ENCODE data around the gene COPS6. TPM values are rescaled to one million over a fixed set of nuclear protein-coding genes. Genes with fewer than 3 reads are reported as not detected.
"Not testable (repeated sequence)": the region's sequence is repeated elsewhere in the genome, so short reads cannot be mapped to it uniquely, and the experiment has no call there.

COPS6 gene
- total RNA-seq, 4 donors from 2014 or later = 18.3 to 61.3 (median 44.5) TPM

- in situ Hi-C loops (cut with MboI; ENCODE audit: low pct_ligation_motif_present in 1 of 4, low pct_unique_long_range_greater_than_20kb in 1 of 4, low sequenced_read_pairs in 3 of 4) = no loop called here
- intact Hi-C loops (cut with DNase I; ENCODE audit: low total_unique reads) = loop anchor here (2.0 to 5.0 kb wide), 2 partner anchors 41 to 145 kb away; partner anchors contain the start of gene COPS6
- peaks cover 6 to 61% (median 44%) of the 10 kb centered on the region in 4 donors for H3K4me1 ChIP-seq
- DNase-seq = peak; percentile 47
- H3K9me3 ChIP-seq = no peaks in the 10 kb centered on the region
- peak overlapping the region; percentile 60 to 90 (median 68) for H3K4me3 ChIP-seq
- no peaks in the 10 kb centered on the region for H3K27me3 ChIP-seq
- 4 to 5% methylated on average over 9 to 35 of the region's 37 CpGs for WGBS, 2 donors (ENCODE audit: low coverage in 1 of 2)
- no peaks in the 10 kb centered on the region for H3K36me3 ChIP-seq
- H3K27ac ChIP-seq = peak overlapping the region; percentile 95 to 97 (median 96)
- TF ChIP-seq EP300 (IDR thresholded peaks at IDR 0.05; ENCODE audit: low read depth) (no peak), POLR2AphosphoS5 (IDR thresholded peaks at IDR 0.05) (no peak), POLR2A (IDR thresholded peaks at IDR 0.05) (no peak)
- TF ChIP-seq, protein P1, sequence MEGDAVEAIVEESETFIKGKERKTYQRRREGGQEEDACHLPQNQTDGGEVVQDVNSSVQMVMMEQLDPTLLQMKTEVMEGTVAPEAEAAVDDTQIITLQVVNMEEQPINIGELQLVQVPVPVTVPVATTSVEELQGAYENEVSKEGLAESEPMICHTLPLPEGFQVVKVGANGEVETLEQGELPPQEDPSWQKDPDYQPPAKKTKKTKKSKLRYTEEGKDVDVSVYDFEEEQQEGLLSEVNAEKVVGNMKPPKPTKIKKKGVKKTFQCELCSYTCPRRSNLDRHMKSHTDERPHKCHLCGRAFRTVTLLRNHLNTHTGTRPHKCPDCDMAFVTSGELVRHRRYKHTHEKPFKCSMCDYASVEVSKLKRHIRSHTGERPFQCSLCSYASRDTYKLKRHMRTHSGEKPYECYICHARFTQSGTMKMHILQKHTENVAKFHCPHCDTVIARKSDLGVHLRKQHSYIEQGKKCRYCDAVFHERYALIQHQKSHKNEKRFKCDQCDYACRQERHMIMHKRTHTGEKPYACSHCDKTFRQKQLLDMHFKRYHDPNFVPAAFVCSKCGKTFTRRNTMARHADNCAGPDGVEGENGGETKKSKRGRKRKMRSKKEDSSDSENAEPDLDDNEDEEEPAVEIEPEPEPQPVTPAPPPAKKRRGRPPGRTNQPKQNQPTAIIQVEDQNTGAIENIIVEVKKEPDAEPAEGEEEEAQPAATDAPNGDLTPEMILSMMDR (IDR thresholded peaks at IDR 0.05) = no peak
These were observed 39.3 kb downstream of the COPS6 start for GRCh38 chr7:100127866-100128636.

GRCh38 chr7:100128637-100128963 is 39.8 kb downstream of the COPS6 start:
- Histone ChIP-seq H3K27me3 (no peaks in the 10 kb centered on the region), H3K4me3 (no peak overlapping the region), H3K9me3 (no peaks in the 10 kb centered on the region), H3K27ac (peak overlapping the region in 3 of 4 donors; percentile 95 to 96 (median 95)), H3K4me1 (peaks cover 6 to 61% (median 44%) of the 10 kb centered on the region in 4 donors), H3K36me3 (no peaks in the 10 kb centered on the region)
- TF ChIP-seq EP300 (IDR thresholded peaks at IDR 0.05; ENCODE audit: low read depth) = no peak
- TF ChIP-seq, protein P1 (IDR thresholded peaks at IDR 0.05) = no peak
- no peak for TF ChIP-seq POLR2A (IDR thresholded peaks at IDR 0.05)
- TF ChIP-seq POLR2AphosphoS5 (IDR thresholded peaks at IDR 0.05) = no peak
- intact Hi-C loops (cut with DNase I; ENCODE audit: low total_unique reads) = loop anchor here (2.0 to 5.0 kb wide), 2 partner anchors 41 to 146 kb away; partner anchors contain the start of gene COPS6
- 45% methylated on average over 1 of the region's 1 CpG; no CpG with 5 or more reads in 1 of the 2 donors for WGBS, 2 donors (ENCODE audit: low coverage in 1 of 2)
- in situ Hi-C loops (cut with MboI; ENCODE audit: low pct_ligation_motif_present in 1 of 4, low pct_unique_long_range_greater_than_20kb in 1 of 4, low sequenced_read_pairs in 3 of 4) = no loop called here
- DNase-seq = no peak

DNA sequence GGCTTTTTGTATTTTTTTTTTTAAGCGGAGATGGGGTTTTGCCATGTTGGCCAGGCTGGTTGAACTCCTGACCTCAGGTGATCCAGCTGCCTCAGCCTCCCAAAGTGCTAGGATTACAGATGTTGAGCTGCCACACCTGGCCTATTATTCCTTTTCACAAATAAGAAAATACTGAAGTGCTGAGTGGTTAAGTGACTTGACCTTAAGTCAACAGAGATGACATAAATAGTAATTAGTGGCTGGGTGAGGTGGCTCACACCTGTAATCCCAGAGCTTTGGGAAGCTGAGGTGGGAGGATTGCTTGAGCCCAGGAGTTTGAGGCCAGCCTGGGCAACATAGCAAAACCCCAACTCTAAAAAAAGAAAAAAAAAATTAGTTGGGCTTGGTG is 41.4 kb downstream of the COPS6 start:
- not testable (repeated sequence) for H3K27me3 ChIP-seq, H3K4me3 ChIP-seq, H3K9me3 ChIP-seq, DNase-seq, H3K36me3 ChIP-seq
- peak overlapping the region; percentile 42 to 75 (median 56) for H3K27ac ChIP-seq
- 94% methylated on average over 1 of the region's 1 CpG; no CpG with 5 or more reads in 1 of the 2 donors for WGBS, 2 donors (ENCODE audit: low coverage in 1 of 2)
- intact Hi-C loops (cut with DNase I; ENCODE audit: low total_unique reads) (loop anchor here (5.0 kb wide), 1 partner anchor 92 kb away; no protein-coding TSS in a partner anchor), in situ Hi-C loops (cut with MboI; ENCODE audit: low pct_ligation_motif_present in 1 of 4, low pct_unique_long_range_greater_than_20kb in 1 of 4, low sequenced_read_pairs in 3 of 4) (loop anchor here in 1 of 4 donors (5.0 kb wide), 1 partner anchor 87 kb away; the partner anchor contains the start of gene PVRIG)
- H3K4me1 ChIP-seq = peaks cover 6 to 49% (median 32%) of the 10 kb centered on the region in 4 donors

- 1 to 9% methylated on average over 17 to 24 of the region's 24 CpGs for WGBS, 2 donors (ENCODE audit: low coverage in 1 of 2)
- no peaks in the 10 kb centered on the region for H3K27me3 ChIP-seq
- no peaks in the 10 kb centered on the region for H3K36me3 ChIP-seq
- H3K4me1 ChIP-seq = peaks cover 6 to 43% (median 25%) of the 10 kb centered on the region in 4 donors
- in situ Hi-C loops (cut with MboI; ENCODE audit: low pct_ligation_motif_present in 1 of 4, low pct_unique_long_range_greater_than_20kb in 1 of 4, low sequenced_read_pairs in 3 of 4) = loop anchor here in 1 of 4 donors (5.0 kb wide), 1 partner anchor 86 kb away; the partner anchor contains the start of gene PVRIG
- peak; percentile 90 for DNase-seq
- intact Hi-C loops (cut with DNase I; ENCODE audit: low total_unique reads) = loop anchor here (5.0 kb wide), 1 partner anchor 91 kb away; no protein-coding TSS in a partner anchor
- peak overlapping the region; percentile 42 to 75 (median 56) for H3K27ac ChIP-seq
- no peak for TF ChIP-seq POLR2A (IDR thresholded peaks at IDR 0.05)
- TF ChIP-seq EP300 (IDR thresholded peaks at IDR 0.05; ENCODE audit: low read depth) = no peak
- TF ChIP-seq, protein P1 (IDR thresholded peaks at IDR 0.05) = peak; percentile 87 to 96 (median 87)
- no peaks in the 10 kb centered on the region for H3K9me3 ChIP-seq
- H3K4me3 ChIP-seq = peak overlapping the region in 2 of 4 donors; percentile 17 to 41
These were observed 42.1 kb downstream of the COPS6 start for GRCh38 chr7:100130608-100131453.
